Sigmoid colon (tissue), 7 donors: ENCODE measurements around the gene CLOCK. TPM values are rescaled to one million over a fixed set of nuclear protein-coding genes. Genes with fewer than 3 reads are reported as not detected.

Source experiments
- DNase-seq: peaks from one replicate; pipeline ENCODE4 v3.0.0-alpha.2; 2019
- H3K27ac ChIP-seq, 4 donors: fragments of 200-600 bp; sonication (generic); one replicate each; pipeline ENCODE4 v1.5.1; 2016 to 2019; ENCODE audit warnings: mild to moderate bottlenecking in 1 of 4
- H3K27me3 ChIP-seq, 3 donors: fragments of 200-600 bp; sonication (generic); one replicate each; pipeline ENCODE4 v1.5.1; 2019; ENCODE audit warnings: mild to moderate bottlenecking in 1 of 3
- H3K36me3 ChIP-seq, 4 donors: fragments of 200-600 bp; sonication (generic); one replicate each; pipeline ENCODE4 v1.5.1; 2016 to 2019
- H3K4me1 ChIP-seq, 4 donors: fragments of 200-600 bp; sonication (generic); one replicate each; pipeline ENCODE4 v1.5.1; 2017 to 2019
- H3K4me3 ChIP-seq, 4 donors: fragments of 200-600 bp; sonication (generic); one replicate each; pipeline ENCODE4 v1.5.1; 2017 to 2019; ENCODE audit warnings: mild to moderate bottlenecking in 2 of 4, moderate library complexity in 1 of 4
- H3K9me3 ChIP-seq, 4 donors: fragments of 200-600 bp in 3 of 4; sonication (generic) in 3 of 4; one replicate each; pipeline versions ENCODE4 v1.5.1 to v1.6.1; 2013 to 2019
- EP300 ChIP-seq, 4 donors: sonication (generic); formaldehyde crosslinking; IDR thresholded peaks; one replicate each; pipeline ENCODE4 v1.6.1; 2017; ENCODE audit warnings: antibody characterized with exemption in 4 of 4
- POLR2A ChIP-seq, 2 donors: fragments of 450-650 bp; IDR thresholded peaks; one replicate each; pipeline ENCODE4 v1.6.1; 2016; ENCODE audit warnings: antibody characterized with exemption in 2 of 2, mild to moderate bottlenecking in 2 of 2, moderate library complexity in 2 of 2
- POLR2AphosphoS5 ChIP-seq, 4 donors: sonication (generic); formaldehyde crosslinking; IDR thresholded peaks; one replicate each; pipeline ENCODE4 v1.6.1; 2017; ENCODE audit warnings: antibody characterized with exemption in 4 of 4
- WGBS, 2 donors: extraction: QIAGEN DNeasy Blood & Tissue Kit; methylation state at CpG; one replicate each; pipeline ENCODE4 v1.1.7; 2013; 5-methylcytosine and 5-hydroxymethylcytosine counted together
- intact Hi-C: fragments of 100-400 bp; cut with DNase I; formaldehyde crosslinking; loops from one replicate; pipeline ENCODE4 v1.15.1; 2023
- polyA plus RNA-seq, 3 donors: library from polyadenylated mRNA; stranded (reverse); fragments of 200-250 nt; gene quantifications; one replicate each; pipeline ENCODE4 v1.2.3, GENCODE V29; 2013
- total RNA-seq, 4 donors: library from RNA; depleted of rRNA; stranded (reverse); fragments of >200 nt; gene quantifications; one replicate each; pipeline ENCODE4 v1.1.0, GENCODE V29; 2016
- TF ChIP-seq, protein P1 (sequence below), 4 experiments: fragments of 450-650 bp in 3 of 4; fragments of 200-600 bp in 1 of 4; IDR thresholded peaks; one replicate each; pipeline ENCODE4 v1.5.1; 2016 to 2019; ENCODE audit warnings: antibody characterized with exemption in 4 of 4, mild to moderate bottlenecking in 3 of 4, moderate library complexity in 2 of 4
- donor health status: healthy with polysubstance abuse.
- donor health status: Bipolar disorder and iron deficiency.
- donor health status: healthy.

Gene CLOCK
- total and polyA plus RNA-seq, 7 donors, result 2.4 to 27.5 (median 22.5) TPM

DNA sequence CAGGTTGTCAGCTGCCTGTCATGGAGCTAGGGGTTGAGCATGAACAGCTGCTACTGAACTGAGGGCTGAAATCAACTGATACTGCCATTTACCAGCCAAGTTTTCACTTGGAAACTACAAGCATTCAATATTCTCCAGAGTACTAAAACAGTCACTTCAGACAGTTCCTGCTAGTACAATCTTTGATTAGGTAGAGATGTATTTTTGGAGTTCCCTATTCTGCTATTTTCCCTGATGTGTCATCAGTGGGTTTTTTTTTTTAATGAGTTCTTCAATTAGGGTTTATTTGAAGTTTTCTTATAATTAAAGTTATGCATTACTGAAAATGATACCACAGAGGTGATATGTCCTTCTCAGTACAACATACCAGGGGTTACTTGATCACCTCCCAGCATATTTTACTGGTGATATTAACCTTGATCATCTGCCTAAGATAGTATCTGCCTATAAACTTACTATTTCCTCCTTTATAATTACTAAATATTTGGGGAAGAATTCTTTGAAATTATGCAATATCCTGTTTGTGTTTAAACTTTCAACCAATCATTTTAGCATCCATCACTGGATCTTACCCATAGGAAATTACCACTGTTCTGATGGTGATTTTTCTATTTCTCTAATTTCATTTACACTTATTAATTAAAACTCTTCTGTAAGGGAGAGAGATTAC, 31.8 kb upstream of the CLOCK start:
- H3K27ac ChIP-seq, result no peak overlapping the region
- H3K36me3 ChIP-seq, result no peaks in the 10 kb centered on the region
- TF ChIP-seq EP300 (IDR thresholded peaks at IDR 0.05) (no peak), POLR2AphosphoS5 (IDR thresholded peaks at IDR 0.05) (no peak), POLR2A (IDR thresholded peaks at IDR 0.05) (no peak)
- TF ChIP-seq, protein P1, sequence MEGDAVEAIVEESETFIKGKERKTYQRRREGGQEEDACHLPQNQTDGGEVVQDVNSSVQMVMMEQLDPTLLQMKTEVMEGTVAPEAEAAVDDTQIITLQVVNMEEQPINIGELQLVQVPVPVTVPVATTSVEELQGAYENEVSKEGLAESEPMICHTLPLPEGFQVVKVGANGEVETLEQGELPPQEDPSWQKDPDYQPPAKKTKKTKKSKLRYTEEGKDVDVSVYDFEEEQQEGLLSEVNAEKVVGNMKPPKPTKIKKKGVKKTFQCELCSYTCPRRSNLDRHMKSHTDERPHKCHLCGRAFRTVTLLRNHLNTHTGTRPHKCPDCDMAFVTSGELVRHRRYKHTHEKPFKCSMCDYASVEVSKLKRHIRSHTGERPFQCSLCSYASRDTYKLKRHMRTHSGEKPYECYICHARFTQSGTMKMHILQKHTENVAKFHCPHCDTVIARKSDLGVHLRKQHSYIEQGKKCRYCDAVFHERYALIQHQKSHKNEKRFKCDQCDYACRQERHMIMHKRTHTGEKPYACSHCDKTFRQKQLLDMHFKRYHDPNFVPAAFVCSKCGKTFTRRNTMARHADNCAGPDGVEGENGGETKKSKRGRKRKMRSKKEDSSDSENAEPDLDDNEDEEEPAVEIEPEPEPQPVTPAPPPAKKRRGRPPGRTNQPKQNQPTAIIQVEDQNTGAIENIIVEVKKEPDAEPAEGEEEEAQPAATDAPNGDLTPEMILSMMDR (IDR thresholded peaks at IDR 0.05), result no peak

GRCh38 chr4:55575513-55575912, 28.8 kb upstream of the CLOCK start:
- peaks cover 3 to 14% (median 8%) of the 10 kb centered on the region in 4 donors for H3K9me3 ChIP-seq
- intact Hi-C loops, result no loop called here
- H3K4me1 ChIP-seq, result no peaks in the 10 kb centered on the region
- no peak overlapping the region for H3K4me3 ChIP-seq
- no peak for TF ChIP-seq POLR2AphosphoS5 (IDR thresholded peaks at IDR 0.05)
- TF ChIP-seq, protein P1 (IDR thresholded peaks at IDR 0.05), result no peak
- TF ChIP-seq EP300 (IDR thresholded peaks at IDR 0.05), result no peak
- TF ChIP-seq POLR2A (IDR thresholded peaks at IDR 0.05), result no peak
- no peaks in the 10 kb centered on the region for H3K36me3 ChIP-seq
- DNase-seq, result no peak
- no peaks in the 10 kb centered on the region for H3K27me3 ChIP-seq
- no peak overlapping the region for H3K27ac ChIP-seq
- 79 to 80% methylated on average over 1 of the region's 1 CpG for WGBS, 2 donors

More for the DNA sequence above, 31.8 kb upstream of the CLOCK start:
- Histone ChIP-seq H3K4me1 (no peaks in the 10 kb centered on the region), H3K4me3 (no peak overlapping the region), H3K9me3 (peaks cover 3 to 14% (median 8%) of the 10 kb centered on the region in 4 donors), H3K27me3 (no peaks in the 10 kb centered on the region)
- intact Hi-C loops, result no loop called here
- no peak for DNase-seq

- WGBS, 2 donors, result 65 to 72% methylated on average over 1 of the region's 1 CpG
- no peak overlapping the region for H3K27ac ChIP-seq
- H3K27me3 ChIP-seq, result no peaks in the 10 kb centered on the region
- DNase-seq, result no peak
- H3K4me3 ChIP-seq, result no peak overlapping the region
- H3K4me1 ChIP-seq, result no peaks in the 10 kb centered on the region
- intact Hi-C loops, result no loop called here
- no peaks in the 10 kb centered on the region for H3K36me3 ChIP-seq
- TF ChIP-seq, protein P1 (IDR thresholded peaks at IDR 0.05), result no peak
- TF ChIP-seq POLR2AphosphoS5 (IDR thresholded peaks at IDR 0.05) (no peak), EP300 (IDR thresholded peaks at IDR 0.05) (no peak), POLR2A (IDR thresholded peaks at IDR 0.05) (no peak)
- H3K9me3 ChIP-seq, result peaks cover 3 to 14% (median 8%) of the 10 kb centered on the region in 4 donors
Observed at GRCh38 chr4:55574252-55574651, 27.5 kb upstream of the CLOCK start.

DNA sequence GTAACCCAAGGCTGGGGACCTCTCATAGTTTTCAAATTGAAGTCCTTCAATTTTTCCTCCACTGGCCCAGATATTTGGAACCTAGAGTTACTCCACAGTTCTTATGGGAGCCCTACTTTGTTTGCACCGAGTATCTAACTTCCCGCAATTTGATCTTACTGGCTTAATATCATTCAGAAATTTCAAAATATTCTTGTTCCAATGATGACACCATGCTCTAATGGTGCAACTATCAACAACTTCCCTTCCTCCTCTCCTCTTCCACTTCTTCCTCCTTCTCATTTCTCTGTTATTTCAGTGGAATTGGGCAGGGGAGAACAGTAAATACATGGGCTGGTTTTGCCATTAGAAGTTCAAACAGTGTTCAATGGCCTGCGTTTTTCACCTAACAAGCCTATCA, 25.1 kb upstream of the CLOCK start:
- Histone ChIP-seq H3K27ac (no peak overlapping the region), H3K4me1 (no peaks in the 10 kb centered on the region), H3K9me3 (peaks cover 0 to 15% (median 6%) of the 10 kb centered on the region in 4 donors), H3K36me3 (no peaks in the 10 kb centered on the region), H3K27me3 (no peaks in the 10 kb centered on the region), H3K4me3 (no peak overlapping the region)
- DNase-seq, result no peak
- WGBS, 2 donors, result 87 to 90% methylated on average over 3 of the region's 3 CpGs
- TF ChIP-seq EP300 (IDR thresholded peaks at IDR 0.05) (no peak), POLR2A (IDR thresholded peaks at IDR 0.05) (no peak), POLR2AphosphoS5 (IDR thresholded peaks at IDR 0.05) (no peak)
- TF ChIP-seq, protein P1 (IDR thresholded peaks at IDR 0.05), result no peak
- intact Hi-C loops, result no loop called here
